Heart left ventricle (tissue), 13 donors: Measurements from ENCODE around the gene KCNQ4.

Experiments used
- POLR2A ChIP-seq, 2 donors: fragments of 450-650 bp; IDR thresholded peaks; one replicate each; pipeline ENCODE4 v1.6.1; 2017; ENCODE audit warnings: antibody characterized with exemption in 2 of 2, mild to moderate bottlenecking in 2 of 2, moderate library complexity in 2 of 2
- TF ChIP-seq, protein P1 (sequence below), 12 donors: fragments of 200-600 bp; sonication (generic) in 4 of 12; IDR thresholded peaks; one replicate each; pipeline versions ENCODE4 v1.5.0 to v1.8.0; 2018 to 2022; ENCODE audit warnings: antibody characterized with exemption in 12 of 12, mild to moderate bottlenecking in 5 of 12
- donor health status: ischemic (EF 13 %, LVEDD 7.1; RV severe dilation, severe dysfunction).
- donor health status: DM: no; HTN: yes; CAD: no.
- donor health status: DM: no; HTN: no; CAD: no.
- donor health status: ischemic (EF 25% LVEDD 6.9; RV normal size, moderate dysfunction).
- donor health status: ischemic (EF 25% LVEDD 5.7; RV mildly dilated, moderate dysfunction).
- donor health status: ischemic (EF 35%, LVEDD 5.7; RV mildly dilated, moderate dysfunction).
- donor health status: nonischemic (EF 11% LVEDD 7.7; RV severe dilation, severe dysfunction).
- donor health status: DM: yes; HTN: yes; CAD: no.
- donor health status: PGD.
- donor health status: ischemic (EF 29% LVEDD 5.4; RV normal size, mild dysfunction).
- donor health status: nonischemic (EF 23%, LVEDD 6.1; RV moderate dilation, normal function).

DNA sequence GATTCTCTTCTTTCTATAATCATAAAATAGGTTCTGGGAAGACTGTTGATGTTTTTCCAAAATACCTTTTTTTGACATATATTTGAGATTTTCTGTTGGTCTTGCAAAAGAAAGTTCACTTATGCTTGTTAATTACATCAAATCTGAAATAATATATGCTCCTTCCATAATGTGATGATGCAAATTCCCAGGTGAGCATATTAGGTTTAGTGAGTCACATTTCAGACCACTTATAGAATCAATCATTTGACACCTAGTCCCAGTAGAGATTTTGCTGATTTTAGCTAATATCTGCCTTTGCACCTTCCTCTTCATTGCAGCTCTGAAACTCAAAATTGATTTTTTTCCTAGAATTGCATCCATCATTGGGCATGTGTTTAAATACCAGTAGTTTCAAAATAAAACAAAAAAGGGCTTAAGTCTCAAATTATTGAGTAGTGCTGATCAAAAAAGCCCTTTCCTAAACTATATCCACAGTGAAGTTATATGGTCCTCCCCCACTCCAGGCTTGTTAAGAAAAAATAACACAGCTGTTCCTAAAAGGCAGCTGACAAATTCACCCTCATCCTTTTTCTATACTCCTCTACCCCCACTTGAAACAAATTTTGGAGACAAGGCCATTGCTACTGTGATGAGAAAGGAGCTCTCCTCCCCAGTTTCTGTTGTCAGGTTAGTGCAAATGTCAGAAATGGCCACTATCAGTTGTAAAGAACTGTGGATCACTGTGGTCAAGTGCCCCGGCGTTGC, 37.1 kb upstream of the KCNQ4 start:
- TF ChIP-seq, protein P1, sequence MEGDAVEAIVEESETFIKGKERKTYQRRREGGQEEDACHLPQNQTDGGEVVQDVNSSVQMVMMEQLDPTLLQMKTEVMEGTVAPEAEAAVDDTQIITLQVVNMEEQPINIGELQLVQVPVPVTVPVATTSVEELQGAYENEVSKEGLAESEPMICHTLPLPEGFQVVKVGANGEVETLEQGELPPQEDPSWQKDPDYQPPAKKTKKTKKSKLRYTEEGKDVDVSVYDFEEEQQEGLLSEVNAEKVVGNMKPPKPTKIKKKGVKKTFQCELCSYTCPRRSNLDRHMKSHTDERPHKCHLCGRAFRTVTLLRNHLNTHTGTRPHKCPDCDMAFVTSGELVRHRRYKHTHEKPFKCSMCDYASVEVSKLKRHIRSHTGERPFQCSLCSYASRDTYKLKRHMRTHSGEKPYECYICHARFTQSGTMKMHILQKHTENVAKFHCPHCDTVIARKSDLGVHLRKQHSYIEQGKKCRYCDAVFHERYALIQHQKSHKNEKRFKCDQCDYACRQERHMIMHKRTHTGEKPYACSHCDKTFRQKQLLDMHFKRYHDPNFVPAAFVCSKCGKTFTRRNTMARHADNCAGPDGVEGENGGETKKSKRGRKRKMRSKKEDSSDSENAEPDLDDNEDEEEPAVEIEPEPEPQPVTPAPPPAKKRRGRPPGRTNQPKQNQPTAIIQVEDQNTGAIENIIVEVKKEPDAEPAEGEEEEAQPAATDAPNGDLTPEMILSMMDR (IDR thresholded peaks at IDR 0.05): no peak
- no peak for TF ChIP-seq POLR2A (IDR thresholded peaks at IDR 0.05)
